GM12874 (cell line): Measurements from ENCODE around the gene WDR37.

ENCODE experiments used
- TF ChIP-seq, protein P1 (sequence below): IDR thresholded peaks from 2 replicates; pipeline ENCODE4 v1.5.1; 2011; ENCODE audit warnings: low read depth, mild to moderate bottlenecking, control low read depth, low read length, moderate library complexity; ENCODE audit not compliant: insufficient read depth

The WDR37 gene

DNA sequence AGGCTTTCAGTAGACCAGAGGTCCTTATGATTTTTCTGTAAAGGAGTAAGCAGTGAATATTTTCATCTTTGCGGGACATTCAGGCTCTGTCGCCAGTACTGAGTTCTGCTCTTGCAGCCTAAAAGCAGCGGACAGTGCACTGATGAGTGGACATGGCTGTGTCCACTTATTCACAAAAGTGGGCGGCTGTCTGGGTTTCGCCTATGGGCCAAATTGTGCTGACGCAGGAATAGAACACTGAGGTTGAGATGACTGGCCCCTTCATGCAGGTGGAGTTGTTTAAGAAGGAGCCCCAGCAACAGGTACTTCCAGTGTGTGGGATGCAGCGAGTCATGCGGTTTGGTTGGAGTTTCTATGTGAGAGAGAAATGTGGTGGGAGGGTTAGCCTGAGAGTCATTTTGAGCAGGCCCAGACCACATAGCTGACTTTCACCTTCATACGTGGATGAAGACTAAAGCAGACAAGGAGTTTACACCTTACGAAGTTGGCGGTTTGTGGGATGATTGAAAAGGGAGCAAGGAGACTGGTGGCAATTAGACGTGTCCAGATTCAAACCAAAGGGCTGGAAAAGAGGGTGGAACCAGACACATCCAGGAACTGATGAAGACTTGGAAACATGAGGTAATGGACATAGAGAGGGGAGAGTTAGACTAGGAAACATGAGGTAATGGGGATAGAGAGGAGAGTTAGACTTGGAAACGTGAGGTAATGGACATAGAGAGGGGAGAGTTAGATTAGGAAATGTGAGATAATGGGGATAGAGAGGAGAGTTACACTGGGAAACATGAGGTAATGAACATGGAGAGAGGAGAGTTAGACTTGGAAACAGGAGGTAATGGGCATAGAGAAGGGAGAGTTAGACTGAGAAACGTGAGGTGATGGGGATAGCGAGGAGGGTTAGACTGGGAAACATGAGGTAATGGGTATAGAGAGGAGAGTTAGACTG is 38.2 kb downstream of the WDR37 start:
- TF ChIP-seq, protein P1, sequence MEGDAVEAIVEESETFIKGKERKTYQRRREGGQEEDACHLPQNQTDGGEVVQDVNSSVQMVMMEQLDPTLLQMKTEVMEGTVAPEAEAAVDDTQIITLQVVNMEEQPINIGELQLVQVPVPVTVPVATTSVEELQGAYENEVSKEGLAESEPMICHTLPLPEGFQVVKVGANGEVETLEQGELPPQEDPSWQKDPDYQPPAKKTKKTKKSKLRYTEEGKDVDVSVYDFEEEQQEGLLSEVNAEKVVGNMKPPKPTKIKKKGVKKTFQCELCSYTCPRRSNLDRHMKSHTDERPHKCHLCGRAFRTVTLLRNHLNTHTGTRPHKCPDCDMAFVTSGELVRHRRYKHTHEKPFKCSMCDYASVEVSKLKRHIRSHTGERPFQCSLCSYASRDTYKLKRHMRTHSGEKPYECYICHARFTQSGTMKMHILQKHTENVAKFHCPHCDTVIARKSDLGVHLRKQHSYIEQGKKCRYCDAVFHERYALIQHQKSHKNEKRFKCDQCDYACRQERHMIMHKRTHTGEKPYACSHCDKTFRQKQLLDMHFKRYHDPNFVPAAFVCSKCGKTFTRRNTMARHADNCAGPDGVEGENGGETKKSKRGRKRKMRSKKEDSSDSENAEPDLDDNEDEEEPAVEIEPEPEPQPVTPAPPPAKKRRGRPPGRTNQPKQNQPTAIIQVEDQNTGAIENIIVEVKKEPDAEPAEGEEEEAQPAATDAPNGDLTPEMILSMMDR, result no peak

DNA sequence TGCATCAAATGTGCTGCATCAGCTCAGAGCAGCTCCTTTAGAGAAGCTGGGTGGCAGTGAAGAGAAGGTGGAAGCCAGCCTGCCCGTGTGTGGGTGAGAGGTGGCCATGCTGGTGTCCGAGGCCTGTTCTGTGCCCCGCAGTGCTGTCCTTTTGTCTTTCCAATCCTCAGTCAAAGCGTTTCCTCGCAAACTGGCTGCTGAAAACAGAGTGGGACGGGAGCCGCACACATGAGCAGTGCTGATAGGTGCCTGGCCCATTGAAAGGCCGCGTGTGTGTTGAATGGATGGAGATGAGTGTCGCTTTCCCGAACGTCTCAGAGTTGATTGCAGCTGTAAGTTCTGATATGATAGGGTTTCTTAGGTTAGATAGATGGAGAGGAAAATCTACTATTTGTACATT is 39.3 kb downstream of the WDR37 start:
- TF ChIP-seq, protein P1, result no peak

DNA sequence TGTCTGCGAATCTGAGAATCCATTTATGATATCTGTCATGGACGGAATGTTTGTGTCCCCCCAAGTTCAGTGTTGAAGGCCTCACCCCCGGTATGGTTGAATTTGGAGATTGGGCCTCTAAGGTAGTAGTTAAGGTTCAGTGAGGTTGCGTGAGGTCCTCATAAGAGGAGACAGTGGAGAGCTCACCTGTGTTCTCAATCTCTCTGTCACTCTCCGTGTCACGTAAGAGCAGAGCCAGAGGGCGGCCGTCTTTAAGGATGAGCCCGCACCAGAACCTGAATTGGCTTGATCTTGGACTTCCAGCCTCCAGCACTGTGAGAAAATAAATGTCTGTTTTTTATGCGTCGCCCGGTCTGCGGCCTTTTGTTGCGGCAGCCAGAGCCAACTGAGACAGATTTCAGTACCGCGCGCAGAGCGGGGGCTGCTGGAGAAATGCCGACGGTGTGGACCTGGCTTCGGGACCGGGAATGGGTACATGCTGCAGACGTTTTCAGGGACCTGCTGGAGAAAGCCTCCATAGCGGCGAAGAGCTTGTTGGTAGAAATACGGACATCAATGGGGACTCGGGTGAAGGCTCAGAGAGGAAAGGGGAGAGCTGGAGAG is 40.2 kb downstream of the WDR37 start:
- TF ChIP-seq, protein P1, result no peak

DNA sequence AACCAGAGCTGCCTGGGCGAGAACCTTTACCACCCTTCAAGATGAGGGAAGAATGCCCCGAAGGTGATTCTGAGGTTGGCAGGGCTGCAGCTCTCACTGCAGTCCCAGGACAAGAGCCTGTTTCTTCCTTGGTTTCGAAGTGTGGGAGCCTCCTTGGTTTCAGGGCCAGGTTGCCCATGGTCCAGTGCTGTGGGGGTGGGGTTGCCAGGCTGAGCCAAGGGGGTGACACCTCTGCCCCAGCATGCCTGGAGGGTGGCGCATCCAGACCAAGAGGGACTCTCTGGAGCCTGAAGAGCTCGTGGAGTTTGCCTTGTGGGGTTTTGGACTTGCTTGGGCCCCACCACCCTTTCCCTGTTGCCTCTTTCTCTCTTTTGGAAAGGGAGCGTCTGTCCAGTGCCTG is 41.3 kb downstream of the WDR37 start:
- TF ChIP-seq, protein P1, result no peak

DNA sequence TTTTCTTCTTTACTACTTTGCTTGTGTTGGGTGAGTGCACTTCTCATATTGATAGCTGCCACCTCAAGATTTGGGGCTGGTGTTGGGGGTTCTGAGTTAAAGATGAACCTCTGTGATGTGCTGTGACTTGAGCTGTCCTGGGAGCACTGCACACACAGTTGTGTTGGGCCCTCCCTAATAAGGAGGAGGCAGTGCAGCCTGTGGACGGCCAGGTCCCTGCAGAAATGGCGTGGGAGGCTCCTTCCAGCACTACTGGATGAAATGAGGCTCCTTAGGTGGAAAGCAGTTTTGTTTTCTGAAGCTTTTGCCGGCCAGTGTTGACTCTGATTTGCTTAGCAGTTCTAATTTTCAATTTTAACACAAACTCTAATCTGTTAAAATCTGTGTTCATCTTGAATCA is 44.0 kb downstream of the WDR37 start:
- TF ChIP-seq, protein P1, result no peak

DNA sequence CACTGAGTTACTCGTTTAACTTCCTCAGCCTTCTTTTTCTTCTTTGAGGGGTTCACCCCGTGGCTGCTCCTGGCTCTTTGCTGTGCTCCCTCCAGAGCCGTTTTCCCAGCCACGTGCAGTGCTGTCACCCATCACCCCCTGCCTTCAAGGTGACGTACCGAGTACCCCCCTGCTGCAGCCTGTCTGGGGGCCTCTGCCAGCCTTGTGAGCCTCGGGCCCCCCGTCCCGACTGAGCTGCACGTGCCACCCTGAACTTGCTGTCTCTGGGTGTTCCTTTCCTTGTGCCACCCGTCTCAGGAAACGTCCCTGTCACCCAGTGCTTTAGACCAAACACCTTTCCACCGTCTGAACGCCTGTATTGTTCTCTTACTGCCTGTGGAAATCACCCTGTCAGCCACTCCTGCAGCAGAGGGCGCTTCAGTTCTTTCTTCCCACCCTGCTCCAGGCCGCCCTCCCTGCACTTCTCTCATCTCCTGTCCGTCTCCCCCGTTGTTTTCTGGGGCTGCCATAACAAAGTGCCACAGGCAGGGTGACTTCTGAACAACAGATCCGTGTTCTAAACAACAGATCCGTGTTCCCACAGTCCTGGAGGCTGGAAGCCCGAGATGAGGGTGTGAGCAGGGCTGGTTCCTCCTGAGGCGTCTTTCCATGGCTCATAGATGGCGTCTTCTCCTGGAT is 44.6 kb downstream of the WDR37 start:
- TF ChIP-seq, protein P1, result no peak

DNA sequence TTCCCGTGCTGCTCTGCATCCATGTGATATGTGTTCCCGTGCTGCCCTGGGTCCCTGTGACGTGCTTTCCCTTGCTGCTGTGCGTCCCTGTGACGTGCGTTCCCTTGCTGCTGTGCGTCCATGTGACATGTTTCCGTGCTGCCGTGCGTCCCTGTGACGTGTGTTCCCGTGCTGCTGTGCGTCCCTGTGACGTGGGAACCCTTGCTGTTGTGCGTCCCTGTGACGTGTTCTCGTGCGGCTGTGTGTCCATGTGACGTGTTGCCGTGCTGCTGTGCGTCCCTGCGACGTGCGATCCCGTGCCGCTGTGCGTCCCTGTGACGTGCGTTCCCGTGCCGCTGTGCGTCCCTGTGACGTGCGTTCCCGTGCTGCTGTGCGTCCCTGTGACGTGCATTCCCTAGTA is 45.8 kb downstream of the WDR37 start:
- TF ChIP-seq, protein P1, result no peak
